Hematopoietic multipotent progenitor cell treated with erythropoietin and hydrocortisone succinate and interleukin-3 and kit ligand, for 8 days (in vitro differentiated cells): ENCODE data around the gene FMN1.

Experiments used
- DNase-seq: peaks from one replicate; pipeline ENCODE4 v3.0.0-alpha.2; 2015

The FMN1 gene

DNA sequence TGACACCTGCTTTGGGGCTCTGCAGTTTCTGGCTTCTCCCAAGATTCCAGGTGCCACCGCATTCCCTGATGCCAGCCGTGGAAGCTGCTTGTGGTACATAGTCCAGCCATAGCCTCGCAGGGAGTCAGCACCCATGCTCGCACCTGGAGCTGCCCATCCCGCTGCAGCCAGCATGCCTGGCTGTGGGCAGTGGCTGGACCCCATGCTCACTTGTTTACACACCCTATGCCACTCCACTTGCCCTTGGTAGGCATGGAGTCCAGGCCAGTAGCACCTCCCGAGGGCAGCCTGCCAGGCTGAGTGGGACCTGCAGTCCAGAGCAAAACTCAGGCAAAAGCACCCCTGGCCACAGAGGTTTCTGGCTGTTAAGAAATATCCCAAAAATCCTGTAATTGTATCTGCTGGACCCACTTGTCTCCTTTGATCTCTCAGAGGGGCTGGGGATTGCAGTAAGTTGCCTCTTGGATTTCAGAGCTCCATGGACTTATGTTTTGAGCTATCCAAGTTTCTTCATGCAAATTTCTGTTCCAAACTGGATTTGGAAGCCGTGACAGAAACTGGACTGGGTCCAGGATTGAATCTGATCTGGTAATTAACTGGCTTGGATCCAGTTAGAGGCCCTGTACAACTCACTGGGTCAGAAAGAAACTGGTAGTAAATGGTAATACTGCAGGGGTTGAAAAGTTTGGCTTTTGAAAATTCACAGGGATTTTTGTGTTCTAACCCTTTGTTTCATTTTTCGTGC, 149.3 kb downstream of the FMN1 start:
- DNase-seq, result no peak

- DNase-seq, result no peak
Measured at GRCh38 chr15:33044598-33044997, 149.9 kb downstream of the FMN1 start.

DNA sequence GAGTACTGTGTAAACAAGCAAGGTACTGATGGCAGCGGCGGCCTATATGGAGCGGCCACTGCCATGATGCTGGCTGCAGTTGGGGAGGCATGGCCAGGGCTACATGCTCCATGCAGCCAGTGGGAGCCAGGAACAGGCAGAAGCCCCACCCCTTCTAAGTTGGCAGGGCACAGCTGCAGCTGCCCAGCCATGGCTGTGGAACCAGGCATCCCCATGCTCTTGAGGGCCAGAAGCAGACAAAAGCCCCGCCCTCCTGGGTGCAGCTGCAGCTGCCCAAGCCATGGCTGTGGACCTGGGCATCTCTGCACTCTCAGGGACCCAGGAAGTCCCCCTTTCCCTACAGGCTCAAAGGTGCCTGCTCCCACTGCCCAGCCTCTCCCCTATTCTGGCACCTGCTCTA, 150.9 kb downstream of the FMN1 start:
- no peak for DNase-seq

- DNase-seq, result no peak
Measured at GRCh38 chr15:33040496-33040895, 154.0 kb downstream of the FMN1 start.

DNA sequence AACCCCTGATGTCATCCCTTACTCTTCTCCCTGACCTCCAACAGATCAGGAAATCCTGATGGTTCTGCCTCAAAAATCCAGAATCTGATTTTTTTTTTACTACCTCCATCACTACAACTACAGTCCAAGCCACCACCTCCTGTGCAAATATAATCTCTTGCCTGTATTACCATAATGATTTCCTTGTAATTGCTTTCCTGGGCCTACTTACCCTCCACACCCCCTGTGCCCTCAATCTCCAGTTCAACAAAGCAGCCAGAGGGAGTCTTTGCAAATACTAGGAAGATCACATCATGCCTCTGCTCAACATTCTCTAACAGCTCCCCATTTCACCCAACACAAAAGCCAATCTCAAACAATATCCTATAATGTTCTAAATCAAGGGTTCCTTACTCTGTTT, 159.9 kb downstream of the FMN1 start:
- DNase-seq, result no peak

DNA sequence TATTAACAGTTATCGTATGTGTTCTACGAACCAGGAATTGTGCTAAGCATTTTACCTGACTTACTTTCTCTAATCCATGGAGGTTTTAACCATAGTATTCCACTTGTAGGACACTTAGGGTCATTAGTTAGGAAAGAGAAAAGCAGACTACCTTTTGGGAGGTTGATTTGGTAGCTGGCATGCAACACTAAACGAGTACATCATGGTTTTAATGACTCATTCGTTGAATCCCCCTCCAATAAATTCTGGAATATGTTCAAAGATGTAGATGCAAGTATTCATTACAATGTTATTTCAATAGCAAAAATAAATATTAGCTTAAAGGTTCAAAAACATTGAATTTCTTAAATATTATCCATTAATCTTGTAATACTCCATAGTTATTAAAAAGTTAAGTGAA, 162.5 kb downstream of the FMN1 start:
- no peak for DNase-seq

DNA sequence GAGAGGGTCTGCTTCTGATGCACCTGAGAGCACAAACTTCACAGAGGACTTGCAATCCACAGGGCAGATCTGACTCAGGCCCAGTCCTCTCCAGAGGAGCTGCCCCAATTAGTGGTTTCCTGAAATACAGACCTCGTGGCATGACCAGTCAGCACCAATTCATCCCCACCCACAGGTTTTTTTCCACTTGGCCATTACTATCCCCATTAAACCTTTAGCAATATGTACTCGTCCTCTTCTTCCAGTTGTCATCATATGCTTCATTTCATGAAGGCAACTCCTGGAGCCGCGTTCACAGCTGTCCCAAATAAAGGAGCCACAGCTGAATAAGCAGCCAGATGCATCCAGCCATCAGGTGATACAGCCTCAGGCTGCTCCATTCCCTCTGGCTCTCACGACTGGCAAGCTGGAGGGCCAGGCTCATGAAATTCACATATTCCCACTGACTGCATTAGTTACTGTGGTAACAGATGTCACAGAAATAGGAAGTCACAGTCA, 163.1 kb downstream of the FMN1 start:
- no peak for DNase-seq

GRCh38 chr15:33030315-33030714, 164.2 kb downstream of the FMN1 start:
- no peak for DNase-seq

DNA sequence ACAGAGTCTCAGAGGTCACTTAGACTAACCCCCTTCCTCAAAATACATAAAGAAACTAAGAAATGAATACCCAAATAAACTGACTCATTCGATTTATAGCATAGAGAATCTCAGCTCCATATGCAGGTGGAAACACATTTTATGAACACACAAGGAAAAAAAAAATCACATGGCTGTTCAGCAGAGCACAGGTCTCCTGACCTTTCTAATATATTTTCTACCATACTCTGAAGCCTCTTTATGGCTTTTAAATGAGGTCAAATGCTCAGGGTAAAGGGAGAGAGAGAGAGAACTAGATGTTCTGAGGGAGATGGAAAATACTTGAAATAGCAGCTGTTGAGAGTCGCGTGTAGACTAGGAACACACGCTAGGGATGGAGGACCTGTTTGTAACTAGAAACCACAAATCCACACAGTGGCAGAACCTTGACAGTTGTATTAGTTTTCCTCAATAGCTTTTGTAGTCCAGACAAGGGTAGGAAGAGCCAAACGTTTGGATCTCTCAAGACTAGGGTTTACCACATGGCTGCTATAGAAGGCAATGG, 165.3 kb downstream of the FMN1 start:
- DNase-seq, result no peak

- DNase-seq, result no peak
Measured at GRCh38 chr15:33028495-33028894, 166.0 kb downstream of the FMN1 start.

DNA sequence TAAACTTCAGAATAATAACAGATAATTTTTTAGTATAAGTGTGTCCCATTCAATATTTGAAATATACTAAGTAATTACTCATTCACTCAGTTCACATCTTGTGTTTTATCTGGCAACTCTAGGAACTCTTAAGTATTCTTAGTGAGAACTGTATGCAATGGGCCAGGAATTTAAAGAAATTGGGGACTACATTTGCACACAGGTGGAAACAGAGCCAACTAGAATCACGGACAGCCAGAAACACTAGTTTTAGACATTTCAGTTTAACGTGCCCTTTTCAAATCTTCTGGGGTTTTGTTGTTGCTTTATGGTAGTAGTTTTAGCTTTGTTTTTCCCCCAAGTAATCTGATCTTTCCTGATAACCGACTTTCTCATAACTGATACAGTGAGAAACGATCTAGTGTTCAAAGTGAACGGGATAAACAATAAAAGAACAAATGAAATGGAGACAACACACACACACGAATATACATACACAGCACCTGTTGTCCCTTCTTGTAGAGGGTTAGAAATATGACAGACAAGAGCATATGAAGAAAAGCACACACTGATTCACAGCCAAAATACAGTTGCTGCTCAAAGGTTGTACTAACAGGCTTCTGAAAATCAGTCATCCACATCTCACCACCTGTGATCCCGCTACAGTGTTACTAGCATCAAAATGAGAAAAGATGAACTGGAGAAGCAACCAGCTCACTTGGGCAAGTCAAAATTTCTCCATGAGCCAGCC, 167.0 kb downstream of the FMN1 start:
- DNase-seq, result no peak

- no peak for DNase-seq
Measured at GRCh38 chr15:33026614-33027013, 167.9 kb downstream of the FMN1 start.

- DNase-seq, result no peak
Measured at GRCh38 chr15:33022629-33023028, 171.9 kb downstream of the FMN1 start.

- peak; percentile 60 for DNase-seq
Measured at GRCh38 chr15:33021806-33022389, 172.6 kb downstream of the FMN1 start.

- no peak for DNase-seq
Measured at GRCh38 chr15:33019354-33019981, 175.0 kb downstream of the FMN1 start.

- DNase-seq, result no peak
Measured at GRCh38 chr15:33016405-33017024, 178.0 kb downstream of the FMN1 start.

DNA sequence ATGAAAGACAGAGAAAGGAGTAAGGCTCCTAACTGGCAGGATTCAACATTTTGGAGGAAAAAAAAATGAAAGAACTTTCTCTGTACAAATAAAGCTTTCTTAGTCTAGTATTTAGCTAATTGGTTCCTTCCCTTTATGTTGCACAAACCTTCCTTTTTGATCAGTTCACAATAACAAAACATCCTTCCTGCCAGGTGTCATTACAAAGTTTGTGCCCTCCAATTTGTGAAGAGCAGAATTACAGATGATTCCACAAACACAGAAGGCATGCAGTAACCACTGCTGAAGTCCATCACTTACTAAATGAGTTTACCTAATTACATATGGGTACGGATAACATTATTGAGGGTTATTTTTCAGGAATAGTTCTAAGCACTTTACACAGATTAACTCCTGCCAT, 179.9 kb downstream of the FMN1 start:
- no peak for DNase-seq

DNA sequence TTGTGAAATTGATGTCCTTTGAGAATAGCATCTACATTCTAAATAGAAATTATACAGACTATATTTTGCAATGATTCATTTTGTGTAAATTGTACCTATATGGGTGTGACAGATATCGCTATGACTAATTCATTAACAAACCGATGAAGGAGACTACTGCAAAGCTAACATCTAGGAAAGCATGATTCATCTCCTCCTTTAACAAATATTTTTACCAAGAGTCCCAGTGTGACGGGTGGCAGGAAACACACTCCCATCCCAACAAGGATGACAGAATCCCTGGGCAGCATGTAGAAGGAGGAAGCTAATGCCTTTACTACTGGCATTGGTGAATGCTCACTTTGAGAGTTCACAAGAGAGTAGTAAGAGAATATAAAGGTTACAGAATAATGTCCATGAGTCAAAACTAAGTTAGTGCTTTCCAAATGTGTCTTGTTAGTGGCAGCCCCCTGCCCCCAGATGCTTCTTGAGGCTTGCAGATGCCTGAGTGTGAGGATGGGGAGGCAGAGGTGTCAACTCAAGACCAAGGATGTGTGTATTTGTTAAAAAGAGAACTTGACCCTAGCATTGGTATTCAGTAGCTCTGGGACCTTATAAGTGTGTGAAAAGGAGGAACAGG, 180.6 kb downstream of the FMN1 start:
- DNase-seq, result no peak

DNA sequence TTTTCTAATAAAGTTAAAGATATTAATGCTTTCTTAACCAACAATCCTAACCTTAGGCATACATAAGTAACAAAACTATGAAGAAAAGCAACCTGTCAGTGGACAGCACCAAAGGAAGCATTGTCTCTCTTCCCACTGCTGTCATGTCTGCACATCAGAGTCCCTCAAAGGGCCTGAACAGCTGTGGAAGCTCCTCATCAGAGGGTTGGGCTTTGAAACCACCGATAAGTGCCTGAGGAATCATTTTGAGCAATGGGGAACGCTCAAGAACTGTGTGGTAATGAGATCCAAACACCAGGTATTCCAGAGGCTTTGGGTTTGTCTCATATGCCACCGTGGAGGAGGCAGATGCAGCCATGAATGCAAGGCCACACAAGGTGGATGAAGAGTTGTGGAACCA, 182.5 kb downstream of the FMN1 start:
- DNase-seq, result no peak

GRCh38 chr15:33009603-33010002, 184.9 kb downstream of the FMN1 start:
- no peak for DNase-seq

DNA sequence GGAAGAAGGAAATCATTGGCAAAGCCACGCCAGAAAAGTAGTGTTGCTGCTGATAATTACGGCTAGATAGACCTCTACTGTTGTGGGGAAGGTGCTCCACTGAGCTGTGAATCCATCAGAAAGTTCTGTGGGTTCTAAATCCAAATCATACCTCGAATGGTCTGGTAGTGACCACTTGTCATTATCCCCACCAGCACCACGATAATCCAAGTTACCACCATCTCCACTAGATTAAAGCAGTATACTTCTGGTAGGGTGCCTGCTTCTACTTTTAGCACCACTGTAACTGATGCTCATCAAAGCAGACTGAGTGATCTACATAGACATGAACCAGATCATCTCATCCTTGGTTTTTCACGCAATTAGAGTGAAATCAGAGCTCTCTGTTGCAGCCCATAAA, 185.5 kb downstream of the FMN1 start:
- DNase-seq, result no peak

DNA sequence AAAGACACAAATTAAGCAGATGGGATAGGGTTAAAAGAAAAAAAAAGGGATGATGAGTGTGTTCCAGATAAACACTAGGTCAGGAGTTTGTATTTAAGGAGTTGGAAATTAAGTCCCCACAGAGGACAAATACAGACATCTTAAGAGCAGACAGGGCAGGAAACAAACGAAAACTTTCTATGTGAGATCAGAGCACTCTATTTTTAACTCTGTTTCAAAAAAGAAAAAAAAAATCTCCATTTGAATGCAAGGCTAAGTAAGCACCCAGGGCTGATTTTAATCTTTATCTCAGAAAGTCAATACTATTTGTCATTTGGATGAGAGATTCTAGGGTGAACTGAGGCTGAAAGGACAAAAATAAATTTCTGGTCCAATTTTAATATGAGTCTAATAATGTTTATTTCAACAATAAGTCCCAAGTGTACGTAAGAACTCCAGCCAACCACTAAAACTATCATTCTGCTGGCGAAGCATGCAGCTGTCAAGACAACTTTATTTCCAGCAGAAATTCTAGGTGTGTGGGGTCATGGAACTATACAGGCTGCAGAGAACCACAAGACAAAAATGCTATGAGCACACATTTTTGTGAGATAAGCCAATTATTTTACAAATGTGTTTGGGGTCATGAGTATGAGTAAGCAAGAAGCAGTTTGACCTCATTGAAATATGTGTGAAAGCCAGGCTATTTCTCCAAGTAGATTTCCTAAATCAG, 186.1 kb downstream of the FMN1 start:
- no peak for DNase-seq
